ENCODE results near the gene EFNB1. TPM values are rescaled to one million over a fixed set of nuclear protein-coding genes. Genes with fewer than 3 reads are reported as not detected.

EFNB1 gene
- total RNA-seq, 1 donor from 2014 or later = 39.2 TPM

- DNase-seq = no peak
These were observed 15.2 kb downstream of the EFNB1 start for GRCh38 chrX:68843992-68844391.

GRCh38 chrX:68844581-68844980 lies 15.8 kb downstream of the EFNB1 start:
- DNase-seq = no peak

GRCh38 chrX:68846536-68846935 lies 17.7 kb downstream of the EFNB1 start:
- peak; percentile 29 for DNase-seq

GRCh38 chrX:68847172-68847571 lies 18.4 kb downstream of the EFNB1 start:
- DNase-seq = peak; percentile 9

GRCh38 chrX:68848189-68848940 lies 19.5 kb downstream of the EFNB1 start:
- no peak for DNase-seq

GRCh38 chrX:68851082-68851481 lies 22.3 kb downstream of the EFNB1 start:
- no peak for DNase-seq

GRCh38 chrX:68852046-68852445 lies 23.2 kb downstream of the EFNB1 start:
- DNase-seq = no peak

- DNase-seq = no peak
These were observed 24.9 kb downstream of the EFNB1 start for GRCh38 chrX:68853665-68854251.

GRCh38 chrX:68865300-68865699 lies 36.5 kb downstream of the EFNB1 start:
- DNase-seq = no peak

- DNase-seq = no peak
These were observed 37.1 kb downstream of the EFNB1 start for GRCh38 chrX:68865926-68866325.

- peak; percentile 61 for DNase-seq
These were observed 38.8 kb downstream of the EFNB1 start for GRCh38 chrX:68867458-68868112.

GRCh38 chrX:68868316-68868715 lies 39.5 kb downstream of the EFNB1 start:
- no peak for DNase-seq

- no peak for DNase-seq
These were observed 40.3 kb downstream of the EFNB1 start for GRCh38 chrX:68868902-68869800.

GRCh38 chrX:68870357-68870756 lies 41.5 kb downstream of the EFNB1 start:
- DNase-seq = no peak

- no peak for DNase-seq
These were observed 43.4 kb downstream of the EFNB1 start for GRCh38 chrX:68872171-68872570.

GRCh38 chrX:68874076-68874475 lies 45.3 kb downstream of the EFNB1 start:
- no peak for DNase-seq

GRCh38 chrX:68876731-68877130 lies 47.9 kb downstream of the EFNB1 start:
- DNase-seq = no peak

GRCh38 chrX:68877606-68878005 lies 48.8 kb downstream of the EFNB1 start:
- DNase-seq = no peak

GRCh38 chrX:68878977-68879645 lies 50.3 kb downstream of the EFNB1 start:
- peak; percentile 10 for DNase-seq

- peak; percentile 17 for DNase-seq
These were observed 52.2 kb downstream of the EFNB1 start for GRCh38 chrX:68880846-68881552.

- no peak for DNase-seq
These were observed 53.1 kb downstream of the EFNB1 start for GRCh38 chrX:68881911-68882310.

All from tongue (tissue), 2 donors.